ENCODE results near the gene CUL9. TPM values are rescaled to one million over a fixed set of nuclear protein-coding genes. Genes with fewer than 3 reads are reported as not detected.

The CUL9 gene
- total RNA-seq, 1 donor from 2014 or later = 70.8 TPM

- Mint-ChIP-seq H3K27ac (no peak overlapping the region), H3K9me3 (peaks cover 4% of the 10 kb centered on the region), H3K27me3 (peaks cover 28% of the 10 kb centered on the region), H3K36me3 (ENCODE audit: low read depth) (no peaks in the 10 kb centered on the region), H3K4me1 (peaks cover 4% of the 10 kb centered on the region), H3K4me3 (no peak overlapping the region)
- TF ChIP-seq, protein P1, sequence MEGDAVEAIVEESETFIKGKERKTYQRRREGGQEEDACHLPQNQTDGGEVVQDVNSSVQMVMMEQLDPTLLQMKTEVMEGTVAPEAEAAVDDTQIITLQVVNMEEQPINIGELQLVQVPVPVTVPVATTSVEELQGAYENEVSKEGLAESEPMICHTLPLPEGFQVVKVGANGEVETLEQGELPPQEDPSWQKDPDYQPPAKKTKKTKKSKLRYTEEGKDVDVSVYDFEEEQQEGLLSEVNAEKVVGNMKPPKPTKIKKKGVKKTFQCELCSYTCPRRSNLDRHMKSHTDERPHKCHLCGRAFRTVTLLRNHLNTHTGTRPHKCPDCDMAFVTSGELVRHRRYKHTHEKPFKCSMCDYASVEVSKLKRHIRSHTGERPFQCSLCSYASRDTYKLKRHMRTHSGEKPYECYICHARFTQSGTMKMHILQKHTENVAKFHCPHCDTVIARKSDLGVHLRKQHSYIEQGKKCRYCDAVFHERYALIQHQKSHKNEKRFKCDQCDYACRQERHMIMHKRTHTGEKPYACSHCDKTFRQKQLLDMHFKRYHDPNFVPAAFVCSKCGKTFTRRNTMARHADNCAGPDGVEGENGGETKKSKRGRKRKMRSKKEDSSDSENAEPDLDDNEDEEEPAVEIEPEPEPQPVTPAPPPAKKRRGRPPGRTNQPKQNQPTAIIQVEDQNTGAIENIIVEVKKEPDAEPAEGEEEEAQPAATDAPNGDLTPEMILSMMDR (IDR thresholded peaks at IDR 0.05) = no peak
- ChIA-PET POLR2A (interaction anchor here (0.8 kb wide), 1 partner anchor 13 kb away, joined by 3 read pairs; no protein-coding TSS in a partner anchor), CTCF (interaction anchor here (2.1 kb wide), 1 partner anchor 12 kb away, joined by 7 read pairs; the partner anchor contains the start of gene DNPH1)
- intact Hi-C loops (cut with micrococcal nuclease) = loop anchor here (10.0 kb wide), 1 partner anchor 383 kb away; the partner anchor contains the start of gene GTPBP2
- DNase-seq (no peak), ATAC-seq (ENCODE audit: low read depth) (no peak)
Measured at GRCh38 chr6:43241446-43241845, 59.5 kb downstream of the CUL9 start.

DNA sequence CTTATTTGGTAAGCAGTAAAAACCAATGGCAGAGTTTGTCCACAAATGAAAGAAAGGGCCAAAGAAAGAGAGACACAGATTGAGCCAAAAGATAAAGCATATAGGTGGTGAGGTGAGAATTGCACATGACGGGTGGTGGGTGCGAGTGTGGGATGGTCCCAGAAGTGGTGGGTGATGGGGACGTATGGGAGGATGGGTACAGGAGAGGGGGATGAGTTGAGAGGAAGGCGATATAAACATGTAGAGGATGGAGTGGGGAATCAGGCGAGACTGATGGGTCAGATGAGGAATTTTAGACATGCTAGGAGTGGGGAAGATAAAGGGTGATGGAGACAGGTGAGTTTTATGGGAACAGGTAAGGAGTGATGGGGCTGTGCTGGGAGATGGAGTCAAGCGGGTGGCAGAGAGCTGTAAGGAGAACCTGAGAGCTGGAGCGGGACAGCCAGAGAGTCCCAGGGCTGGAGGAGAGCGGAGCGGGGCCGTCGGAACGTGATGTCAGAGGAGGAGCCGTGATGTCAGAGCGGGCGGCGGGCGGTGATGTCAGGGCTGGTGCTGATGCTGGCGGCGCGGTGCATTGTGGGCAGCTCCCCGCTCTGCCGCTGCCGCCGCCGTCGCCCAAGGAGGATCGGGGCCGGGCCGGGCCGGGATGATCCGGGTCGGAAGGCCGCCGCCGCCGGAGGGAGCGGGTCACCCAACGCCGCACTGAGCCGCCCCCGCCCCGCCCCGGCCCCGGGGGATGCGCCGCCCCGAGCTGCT, 61.1 kb downstream of the CUL9 start, which contains the start of gene TTBK1:
TSS of gene TTBK1 (plus strand) at position 574 of the 756 bp plus-strand sequence. CDS start 3,180 bp downstream, outside the sequence.
- no peak within 1 kb of the TSS for H3K27ac Mint-ChIP-seq
- H3K27me3 Mint-ChIP-seq = peaks cover 18% of the 10 kb centered on the region
- ATAC-seq (ENCODE audit: low read depth) = no peak
- no peak for DNase-seq
- peaks cover 4% of the 10 kb centered on the region for H3K9me3 Mint-ChIP-seq
- TF ChIP-seq, protein P1 (IDR thresholded peaks at IDR 0.05) = no peak
- intact Hi-C loops (cut with micrococcal nuclease) = loop anchor here (10.0 kb wide), 1 partner anchor 382 kb away; the partner anchor contains the start of gene GTPBP2
- POLR2A ChIA-PET = no interaction called here
- CTCF ChIA-PET = no interaction called here
- peaks cover 3% of the 10 kb centered on the region for H3K36me3 Mint-ChIP-seq (ENCODE audit: low read depth)
- no peak within 1 kb of the TSS for H3K4me3 Mint-ChIP-seq
- peaks cover 20% of the 10 kb centered on the region for H3K4me1 Mint-ChIP-seq

DNA sequence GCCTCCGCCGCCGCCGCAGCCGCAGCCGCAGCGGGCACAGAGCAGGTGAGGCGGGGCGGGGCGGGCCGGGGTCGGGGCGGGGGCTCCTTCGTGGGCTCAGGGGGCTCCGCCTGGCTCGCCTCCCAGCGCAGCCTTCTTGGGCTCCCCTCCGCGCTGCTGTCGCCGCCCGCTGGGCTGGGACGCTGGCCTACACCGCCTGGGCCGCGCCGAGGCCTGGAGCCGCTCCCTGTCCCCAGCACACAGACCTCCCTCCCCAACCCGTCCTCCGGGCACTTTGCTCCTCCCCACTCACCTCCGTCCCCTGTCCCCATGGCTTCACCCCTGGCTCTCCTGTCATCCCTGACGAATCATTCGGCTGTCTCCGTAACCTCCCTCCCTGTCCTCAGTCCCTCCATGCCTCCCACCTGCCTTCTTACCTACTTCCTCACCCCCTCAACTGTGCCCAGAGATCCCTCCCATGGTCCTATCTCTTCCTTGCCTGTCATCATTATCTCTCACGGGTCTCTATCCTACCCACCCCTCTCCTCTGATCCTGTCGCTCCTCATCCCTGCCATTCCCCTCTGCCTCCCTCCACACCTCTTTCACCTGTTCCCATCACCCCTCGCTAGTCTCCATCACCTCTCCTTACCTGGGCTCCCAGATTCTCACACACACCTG, 61.8 kb downstream of the CUL9 start:
- Mint-ChIP-seq H3K27ac (no peak overlapping the region), H3K4me3 (no peak overlapping the region), H3K27me3 (peaks cover 18% of the 10 kb centered on the region), H3K9me3 (peaks cover 4% of the 10 kb centered on the region), H3K36me3 (ENCODE audit: low read depth) (peaks cover 3% of the 10 kb centered on the region), H3K4me1 (peaks cover 20% of the 10 kb centered on the region)
- CTCF ChIA-PET = no interaction called here
- intact Hi-C loops (cut with micrococcal nuclease) = loop anchor here (10.0 kb wide), 1 partner anchor 381 kb away; the partner anchor contains the start of gene GTPBP2
- no peak for ATAC-seq (ENCODE audit: low read depth)
- DNase-seq = no peak
- TF ChIP-seq, protein P1 (IDR thresholded peaks at IDR 0.05) = no peak
- POLR2A ChIA-PET = no interaction called here

GRCh38 chr6:43246301-43247113, 64.5 kb downstream of the CUL9 start:
- no peak for DNase-seq

More at GRCh38 chr6:43246301-43247113, 64.5 kb downstream of the CUL9 start:
- Mint-ChIP-seq H3K36me3 (ENCODE audit: low read depth) (peaks cover 3% of the 10 kb centered on the region), H3K9me3 (no peaks in the 10 kb centered on the region), H3K4me3 (no peak overlapping the region), H3K27ac (peak overlapping the region; percentile 42), H3K27me3 (peaks cover 15% of the 10 kb centered on the region), H3K4me1 (peaks cover 28% of the 10 kb centered on the region)
- ChIA-PET CTCF (interaction anchor here (0.7 to 1.0 kb wide), 3 partner anchors 16 to 62 kb away, joined by 3 read pairs; partner anchors contain the start of genes CRIP3 and DNPH1), POLR2A (interaction anchor here (0.5 to 1.5 kb wide), 12 partner anchors 13 to 500 kb away, joined by 3 to 10 read pairs (median 4); partner anchors contain the start of genes DNPH1, SRF, TJAP1 and ZNF318)
- intact Hi-C loops (cut with micrococcal nuclease) = loop anchor here (1.0 to 10.0 kb wide), 9 partner anchors 17 to 378 kb away; partner anchors contain the start of genes ABCC10, CUL9, DNPH1 and GTPBP2
- TF ChIP-seq, protein P1 (IDR thresholded peaks at IDR 0.05) = no peak
- ATAC-seq (ENCODE audit: low read depth) = peak; percentile 23

Measured in activated B cell treated with CpG ODN at 0.5 μM for 24 hours (primary cell).